ENCODE results near the gene IAPP. TPM values are rescaled to one million over a fixed set of nuclear protein-coding genes. Genes with fewer than 3 reads are reported as not detected.

The IAPP gene
- total RNA-seq, 1 donor from 2014 or later: 0.28 TPM

GRCh38 chr12:21340403-21340802 is 32.3 kb upstream of the IAPP start:
- no peak for TF ChIP-seq CTCF (conservative IDR thresholded peaks at IDR 0.05)
- no peaks in the 10 kb centered on the region for H3K4me1 Mint-ChIP-seq
- H3K36me3 Mint-ChIP-seq (ENCODE audit: low read depth): peaks cover 8% of the 10 kb centered on the region
- no peak overlapping the region for H3K27ac Mint-ChIP-seq (ENCODE audit: unreplicated experiment)
- H3K9me3 Mint-ChIP-seq: peaks cover 3% of the 10 kb centered on the region
- no peak for DNase-seq (ENCODE audit: low read depth, low spot score)
- H3K4me3 Mint-ChIP-seq: no peak overlapping the region
- H3K27me3 Mint-ChIP-seq (ENCODE audit: low read depth): no peaks in the 10 kb centered on the region

GRCh38 chr12:21341769-21342168 is 30.9 kb upstream of the IAPP start:
- DNase-seq (ENCODE audit: low read depth, low spot score): no peak
- Mint-ChIP-seq H3K27me3 (ENCODE audit: low read depth) (no peaks in the 10 kb centered on the region), H3K9me3 (no peaks in the 10 kb centered on the region), H3K4me3 (no peak overlapping the region), H3K4me1 (peaks cover 3% of the 10 kb centered on the region), H3K36me3 (ENCODE audit: low read depth) (peaks cover 5% of the 10 kb centered on the region), H3K27ac (ENCODE audit: unreplicated experiment) (no peak overlapping the region)
- no peak for TF ChIP-seq CTCF (conservative IDR thresholded peaks at IDR 0.05)

GRCh38 chr12:21343636-21344035 is 29.1 kb upstream of the IAPP start:
- Mint-ChIP-seq H3K9me3 (no peaks in the 10 kb centered on the region), H3K27me3 (ENCODE audit: low read depth) (no peaks in the 10 kb centered on the region), H3K4me3 (no peak overlapping the region), H3K4me1 (peaks cover 5% of the 10 kb centered on the region), H3K36me3 (ENCODE audit: low read depth) (no peaks in the 10 kb centered on the region), H3K27ac (ENCODE audit: unreplicated experiment) (no peak overlapping the region)
- DNase-seq (ENCODE audit: low read depth, low spot score): no peak
- TF ChIP-seq CTCF (conservative IDR thresholded peaks at IDR 0.05): no peak

DNA sequence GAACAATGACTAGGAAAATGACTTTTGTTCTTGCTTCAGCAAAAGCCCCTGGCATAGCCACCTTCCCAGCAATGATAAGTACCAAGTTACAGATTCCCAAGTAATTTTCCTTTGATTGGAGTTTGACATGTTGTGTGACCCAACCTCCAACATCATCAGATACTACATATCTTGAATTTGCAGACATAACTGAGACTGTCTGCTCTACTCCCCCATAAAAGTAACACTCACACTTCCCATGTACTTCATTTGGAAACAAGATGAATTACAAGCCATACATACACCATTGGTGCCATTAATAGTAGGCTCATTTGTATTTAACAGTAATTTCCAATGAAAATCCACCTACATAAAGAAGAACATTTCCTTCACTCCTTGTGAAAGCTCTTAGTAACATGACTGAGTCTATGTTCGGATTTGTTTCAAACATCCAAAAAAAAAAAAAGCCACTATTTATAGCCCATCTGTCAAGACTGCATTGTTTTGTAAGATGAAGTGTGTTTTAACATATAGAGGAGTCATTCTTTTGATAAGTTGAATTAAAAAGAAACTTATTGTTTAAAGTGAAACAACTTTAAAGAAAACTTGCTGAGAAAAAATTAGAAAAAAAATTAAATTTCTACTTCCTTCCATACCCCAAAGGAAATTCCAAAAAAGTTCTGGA is 26.0 kb upstream of the IAPP start:
- Mint-ChIP-seq H3K4me3 (no peak overlapping the region), H3K27ac (ENCODE audit: unreplicated experiment) (no peak overlapping the region), H3K36me3 (ENCODE audit: low read depth) (no peaks in the 10 kb centered on the region), H3K27me3 (ENCODE audit: low read depth) (no peaks in the 10 kb centered on the region), H3K9me3 (no peaks in the 10 kb centered on the region), H3K4me1 (peaks cover 5% of the 10 kb centered on the region)
- no peak for DNase-seq (ENCODE audit: low read depth, low spot score)
- TF ChIP-seq CTCF (conservative IDR thresholded peaks at IDR 0.05): no peak

- no peak for DNase-seq (ENCODE audit: low read depth, low spot score)
- no peaks in the 10 kb centered on the region for H3K36me3 Mint-ChIP-seq (ENCODE audit: low read depth)
- H3K4me3 Mint-ChIP-seq: no peak overlapping the region
- H3K27ac Mint-ChIP-seq (ENCODE audit: unreplicated experiment): no peak overlapping the region
- H3K27me3 Mint-ChIP-seq (ENCODE audit: low read depth): no peaks in the 10 kb centered on the region
- TF ChIP-seq CTCF (conservative IDR thresholded peaks at IDR 0.05): no peak
- no peaks in the 10 kb centered on the region for H3K9me3 Mint-ChIP-seq
- H3K4me1 Mint-ChIP-seq: peaks cover 5% of the 10 kb centered on the region
Observed at GRCh38 chr12:21350975-21351374, 21.7 kb upstream of the IAPP start.

Data from neural crest cell (in vitro differentiated cells).